ENCODE data around the gene MFSD11.

DNA sequence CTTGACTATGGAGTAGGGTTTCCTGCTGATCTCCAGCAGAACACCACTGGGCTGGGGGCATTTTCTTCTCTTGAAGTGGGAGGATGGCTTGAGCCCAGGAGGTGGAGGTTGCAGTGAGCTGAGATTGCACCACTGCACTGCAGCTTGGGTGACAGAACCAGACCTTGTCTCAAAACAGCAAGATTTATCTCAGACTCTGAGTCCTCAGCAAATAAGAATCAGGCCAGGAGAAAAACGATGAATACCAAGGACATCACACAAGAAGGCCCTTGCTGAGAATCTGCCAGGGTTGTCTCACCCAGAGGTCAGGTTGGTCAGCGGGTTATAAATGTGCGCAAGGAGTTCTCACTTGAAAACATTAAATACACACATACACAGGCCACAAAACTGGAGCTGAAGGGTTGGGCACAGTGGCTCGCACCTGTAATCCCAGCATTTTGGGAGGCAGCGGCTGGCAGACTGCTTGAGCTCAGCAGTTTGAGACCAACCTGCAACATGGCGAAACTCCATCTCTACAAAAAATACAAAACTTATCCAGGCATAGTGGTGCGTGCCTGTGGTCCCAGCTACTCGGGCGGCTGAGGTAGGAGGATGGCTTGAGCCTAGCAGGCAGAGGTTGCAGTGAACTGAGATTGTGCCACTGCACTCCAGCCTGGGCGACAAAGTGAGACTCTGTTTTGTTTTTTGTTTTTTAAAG is 34.8 kb upstream of the MFSD11 start:
- TF ChIP-seq RAD21 (IDR thresholded peaks at IDR 0.05; ENCODE audit: low read depth) (no peak), POLR2A (IDR thresholded peaks at IDR 0.05; ENCODE audit: borderline replicate concordance, extremely low read depth, insufficient read depth, insufficient read length) (no peak), YY1 (IDR thresholded peaks at IDR 0.05; ENCODE audit: extremely low read depth, insufficient replicate concordance, low read depth, low read length) (no peak), ATF3 (IDR thresholded peaks at IDR 0.05) (no peak), POLR2AphosphoS5 (IDR thresholded peaks at IDR 0.05; ENCODE audit: low read depth, low read length) (no peak), EZH2 (IDR thresholded peaks at IDR 0.05) (no peak), SIN3A (IDR thresholded peaks at IDR 0.05; ENCODE audit: low read depth) (no peak), REST (IDR thresholded peaks at IDR 0.05; ENCODE audit: low read depth) (no peak), ZNF274 (IDR thresholded peaks at IDR 0.05; ENCODE audit: low read depth, low read length) (no peak), MAX (IDR thresholded peaks at IDR 0.05) (no peak), ELF1 (IDR thresholded peaks at IDR 0.05; ENCODE audit: borderline replicate concordance, low read depth) (no peak), CBX3 (IDR thresholded peaks at IDR 0.05; ENCODE audit: low read depth) (no peak), EGR1 (IDR thresholded peaks at IDR 0.05; ENCODE audit: low read depth) (no peak)
- TF ChIP-seq, protein P1, sequence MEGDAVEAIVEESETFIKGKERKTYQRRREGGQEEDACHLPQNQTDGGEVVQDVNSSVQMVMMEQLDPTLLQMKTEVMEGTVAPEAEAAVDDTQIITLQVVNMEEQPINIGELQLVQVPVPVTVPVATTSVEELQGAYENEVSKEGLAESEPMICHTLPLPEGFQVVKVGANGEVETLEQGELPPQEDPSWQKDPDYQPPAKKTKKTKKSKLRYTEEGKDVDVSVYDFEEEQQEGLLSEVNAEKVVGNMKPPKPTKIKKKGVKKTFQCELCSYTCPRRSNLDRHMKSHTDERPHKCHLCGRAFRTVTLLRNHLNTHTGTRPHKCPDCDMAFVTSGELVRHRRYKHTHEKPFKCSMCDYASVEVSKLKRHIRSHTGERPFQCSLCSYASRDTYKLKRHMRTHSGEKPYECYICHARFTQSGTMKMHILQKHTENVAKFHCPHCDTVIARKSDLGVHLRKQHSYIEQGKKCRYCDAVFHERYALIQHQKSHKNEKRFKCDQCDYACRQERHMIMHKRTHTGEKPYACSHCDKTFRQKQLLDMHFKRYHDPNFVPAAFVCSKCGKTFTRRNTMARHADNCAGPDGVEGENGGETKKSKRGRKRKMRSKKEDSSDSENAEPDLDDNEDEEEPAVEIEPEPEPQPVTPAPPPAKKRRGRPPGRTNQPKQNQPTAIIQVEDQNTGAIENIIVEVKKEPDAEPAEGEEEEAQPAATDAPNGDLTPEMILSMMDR (IDR thresholded peaks at IDR 0.05 in 2 of 3, conservative IDR thresholded peaks at IDR 0.05 in 1 of 3; ENCODE audit: borderline replicate concordance in 1 of 3, insufficient read depth in 1 of 3, low read depth in 2 of 3, low read length in 2 of 3), result no peak

Measured in HCT116 (cell line).